Activated CD4-positive, alpha-beta T cell treated with anti-CD3 and anti-CD28 coated beads, Interleukin-10, Interleukin-2, amounts not matched to agents 100 ng/mL and 50 ng/mL, durations not matched to agents 16 hours and 8 hours (primary cell): ENCODE measurements around the gene UBE2D2.

ENCODE experiments used
- DNase-seq: peaks from one replicate; pipeline ENCODE4 v3.0.0-alpha.2; 2020

Gene UBE2D2

GRCh38 chr5:139660923-139661814 is 100.0 kb downstream of the UBE2D2 start:
- DNase-seq: no peak

DNA sequence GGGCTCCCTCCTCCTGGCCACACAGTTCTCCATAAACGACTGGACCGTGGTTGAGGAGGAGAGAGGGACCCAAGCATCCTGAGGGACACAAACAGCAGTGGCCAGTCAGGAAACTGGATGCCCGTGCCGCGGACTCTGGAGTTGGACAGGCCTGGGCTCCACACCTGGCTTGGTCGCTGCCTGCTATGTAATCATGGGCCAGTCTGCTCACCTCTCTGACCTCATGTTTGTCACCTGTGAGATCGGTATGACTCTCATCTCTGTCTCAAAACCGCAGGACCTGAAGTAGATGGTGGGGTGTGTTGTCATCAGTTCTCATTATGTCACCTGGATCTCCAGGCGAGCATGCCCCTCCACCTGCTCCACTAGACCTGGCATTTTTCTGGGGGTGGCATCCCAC is 101.5 kb downstream of the UBE2D2 start:
- DNase-seq: no peak

DNA sequence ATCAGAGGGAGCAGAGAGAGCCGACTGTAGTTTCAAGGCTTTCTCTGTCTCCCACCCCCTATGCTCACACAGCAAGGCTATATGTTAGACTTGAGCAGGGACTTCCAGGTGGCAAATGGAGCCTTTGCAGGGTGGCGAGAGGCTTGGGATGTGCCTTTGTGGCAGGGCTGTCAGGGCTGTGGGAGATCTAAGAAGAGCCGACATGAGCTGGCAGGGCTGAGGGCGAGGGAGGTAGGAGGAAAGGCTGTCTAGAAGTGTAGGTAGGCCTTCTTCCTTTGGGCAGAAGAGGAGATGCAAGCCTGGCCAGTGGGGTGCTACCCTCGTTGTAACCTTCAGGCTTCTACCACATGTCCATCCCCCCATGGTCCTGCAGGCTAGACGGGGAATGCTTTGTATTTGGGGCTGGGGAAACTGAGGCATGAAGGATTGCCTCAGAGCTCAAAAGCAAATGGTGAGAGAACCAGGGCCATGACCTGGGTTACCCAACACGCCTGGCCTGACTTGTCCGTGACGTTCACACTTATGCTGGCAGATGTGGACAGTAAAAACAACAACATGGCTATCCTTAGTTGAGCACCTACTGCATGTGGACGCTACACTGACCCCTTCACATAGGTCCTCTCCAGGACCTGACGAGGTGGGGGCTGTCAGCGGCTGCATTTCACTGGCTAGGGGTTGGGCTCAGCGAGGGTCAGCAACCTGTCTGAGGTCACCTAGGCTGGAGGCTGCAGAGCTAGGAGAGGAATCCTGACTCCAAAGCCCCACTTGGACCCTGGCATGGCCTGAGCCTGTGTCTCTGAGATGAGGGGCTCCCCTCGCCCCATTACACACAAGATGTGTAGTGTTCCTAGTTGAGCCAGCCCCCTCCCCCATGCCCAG is 102.3 kb downstream of the UBE2D2 start:
- DNase-seq: no peak

DNA sequence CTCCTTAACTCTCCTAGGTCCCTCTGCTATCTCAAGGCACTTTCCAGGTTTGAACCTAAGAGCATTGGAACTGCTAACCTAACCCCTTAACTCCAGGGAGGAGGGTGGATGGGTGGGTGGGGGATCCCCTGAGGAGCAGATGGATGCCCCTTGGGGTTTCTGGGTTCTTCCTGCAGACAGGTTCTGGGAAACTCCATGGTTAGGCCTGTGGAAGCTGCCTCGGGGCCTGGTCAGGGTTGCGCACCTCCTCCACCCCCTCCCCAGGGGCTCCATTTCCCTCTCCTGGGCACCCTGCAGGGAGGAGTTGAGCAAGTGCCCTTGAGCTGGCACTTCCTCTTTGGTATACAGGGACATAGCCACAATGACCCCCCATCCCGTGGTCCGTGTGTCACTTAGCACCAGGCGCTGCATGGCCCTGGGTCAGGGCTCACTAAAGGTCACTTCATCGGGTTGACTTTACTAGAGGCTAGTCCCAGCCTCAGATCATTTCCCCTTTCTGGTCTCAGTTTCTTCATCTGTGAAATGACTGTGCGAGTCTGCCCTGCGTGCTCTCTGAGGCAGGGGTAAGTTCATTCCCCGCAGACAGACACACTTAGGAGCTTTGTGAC is 103.1 kb downstream of the UBE2D2 start:
- no peak for DNase-seq

DNA sequence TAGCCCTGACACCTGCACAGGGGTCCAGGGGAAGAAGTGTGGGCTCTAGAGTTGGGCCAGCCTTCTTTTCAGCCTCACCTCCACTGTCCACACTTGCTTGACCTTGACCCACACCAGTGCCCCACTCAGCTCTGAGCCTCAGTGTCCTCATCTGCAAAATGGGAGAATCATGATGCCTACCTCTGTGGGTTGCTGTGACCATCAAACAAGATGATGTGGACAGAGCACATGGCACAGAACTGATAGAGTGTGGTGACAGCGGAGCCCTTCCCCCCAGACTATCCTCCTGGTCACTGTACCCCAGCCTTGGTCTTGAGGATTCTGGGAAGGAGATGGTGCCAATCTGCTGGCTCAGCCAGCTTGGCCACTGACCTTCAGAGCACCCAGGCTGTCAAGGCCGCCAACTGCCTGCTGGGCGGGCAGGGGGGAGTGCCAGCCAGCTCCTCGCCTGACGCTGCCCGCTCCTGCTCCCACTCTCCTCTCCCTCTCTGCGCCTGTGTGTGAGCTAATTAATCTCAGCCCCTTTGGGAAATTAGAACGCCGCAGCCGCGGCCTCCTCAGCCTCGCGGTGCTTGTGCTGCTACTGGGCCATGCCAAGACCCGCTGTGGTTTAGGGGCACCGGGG is 103.7 kb downstream of the UBE2D2 start:
- DNase-seq: no peak

DNA sequence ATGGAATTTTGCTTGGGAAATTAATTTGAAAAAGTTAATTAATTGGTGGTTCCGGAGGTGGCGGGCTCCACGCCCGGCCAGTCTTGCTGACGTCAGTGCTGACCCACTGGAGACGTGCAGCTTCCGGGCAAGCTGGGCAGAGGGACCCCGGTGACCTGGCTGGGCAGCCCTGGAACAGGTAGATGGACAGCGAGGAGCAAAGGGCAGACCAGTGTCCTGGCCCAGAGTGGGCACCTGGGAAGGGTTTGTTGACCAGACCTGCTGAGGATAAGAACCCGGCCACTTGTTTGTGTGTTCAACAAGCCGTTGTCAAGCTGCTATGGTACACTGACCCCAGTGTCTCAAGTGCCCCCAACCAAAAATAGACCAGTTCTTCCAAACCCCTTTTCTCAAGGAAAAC is 104.5 kb downstream of the UBE2D2 start:
- DNase-seq: no peak

DNA sequence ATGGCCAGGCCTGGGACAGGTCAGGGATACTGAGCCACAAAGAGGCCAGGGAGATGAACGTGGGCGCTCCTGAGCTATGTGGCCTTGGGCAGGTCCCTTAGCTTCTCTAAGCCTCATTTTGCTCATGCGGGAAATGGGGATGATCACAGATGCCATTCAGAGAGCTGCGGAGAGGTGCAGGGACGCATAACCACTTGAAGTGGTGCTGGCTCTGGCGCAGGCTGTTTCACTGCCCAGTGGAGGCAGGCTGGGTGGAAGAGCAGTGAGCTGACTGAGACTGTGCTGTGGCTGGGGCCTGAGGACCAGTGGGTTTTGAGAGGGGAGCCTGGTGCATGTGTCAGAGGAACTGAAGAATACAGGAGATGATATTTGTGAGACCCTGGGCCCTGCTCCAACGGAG is 105.4 kb downstream of the UBE2D2 start:
- DNase-seq: no peak

DNA sequence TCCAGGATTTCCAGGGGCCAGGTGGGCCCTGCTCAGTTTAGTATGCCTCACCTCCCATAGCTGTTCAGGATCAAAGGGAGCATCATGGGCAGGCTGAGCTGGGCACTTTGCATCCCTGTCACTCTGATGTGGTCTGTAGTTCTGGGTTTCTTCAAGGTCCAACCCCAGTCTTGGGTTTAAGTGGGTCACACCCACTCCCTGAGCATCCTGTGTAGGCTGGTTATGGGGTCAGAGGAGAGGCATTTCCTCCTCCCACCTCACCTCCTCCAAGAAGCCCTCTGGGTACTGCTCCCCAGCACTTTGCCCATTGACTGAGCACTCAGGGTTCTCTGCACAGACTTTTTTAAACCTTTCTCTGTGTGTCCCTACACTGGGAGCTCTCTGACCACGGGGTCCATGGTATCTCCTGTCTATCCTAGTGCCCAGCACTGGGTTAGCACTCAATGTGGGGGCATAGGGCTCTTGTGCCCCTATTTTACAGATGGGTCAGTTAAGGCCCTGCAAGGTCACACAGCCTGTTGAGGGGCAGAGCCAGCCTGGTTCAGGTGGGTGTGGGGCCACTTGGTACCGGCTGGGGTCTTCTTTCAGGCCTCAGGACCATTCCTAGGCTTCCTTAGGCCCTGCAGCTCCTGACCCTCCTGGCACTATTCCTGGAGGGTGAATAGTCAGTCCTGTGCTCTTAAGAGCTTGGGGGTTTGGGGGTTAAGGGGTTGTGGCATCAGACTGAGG is 106.0 kb downstream of the UBE2D2 start:
- peak; percentile 28 for DNase-seq

GRCh38 chr5:139667730-139668063 is 106.6 kb downstream of the UBE2D2 start:
- no peak for DNase-seq

GRCh38 chr5:139668064-139668880 is 107.1 kb downstream of the UBE2D2 start:
- DNase-seq: peak; percentile 36

- no peak for DNase-seq
These were observed 108.0 kb downstream of the UBE2D2 start for GRCh38 chr5:139668924-139669661.

DNA sequence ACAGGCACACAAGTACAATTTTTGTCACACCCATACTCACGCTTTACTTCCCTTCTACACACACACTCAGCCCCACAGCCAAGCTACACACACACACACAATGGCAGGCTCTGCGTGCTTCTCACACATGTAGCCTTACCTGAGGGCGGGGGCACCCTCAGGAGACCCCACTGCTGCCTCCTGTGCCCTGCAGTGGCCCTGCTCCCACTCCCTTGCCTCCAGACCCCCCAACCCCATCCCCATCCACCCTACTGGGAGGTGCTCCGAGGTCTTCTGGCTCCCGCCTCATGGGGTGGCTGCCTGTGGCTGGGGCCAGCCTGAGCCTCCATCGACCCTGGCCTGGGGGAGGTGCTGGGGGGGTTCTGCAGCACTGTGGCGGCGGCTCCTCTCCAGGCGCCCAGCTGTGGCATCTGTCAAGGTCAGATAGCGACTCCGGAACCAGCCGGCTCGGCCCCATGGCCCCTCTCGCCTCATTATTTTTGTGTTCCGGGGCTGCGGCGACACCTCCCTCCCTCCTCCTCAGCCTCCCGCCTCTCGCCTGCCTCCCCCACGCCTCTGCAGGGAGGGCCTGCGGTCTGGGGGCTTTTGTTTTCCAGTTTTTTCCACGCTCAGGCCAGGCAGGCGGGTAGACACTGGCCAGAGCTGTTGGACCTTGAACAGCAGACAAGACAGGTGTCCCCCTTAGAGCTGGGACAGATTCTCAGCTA is 108.7 kb downstream of the UBE2D2 start:
- no peak for DNase-seq

DNA sequence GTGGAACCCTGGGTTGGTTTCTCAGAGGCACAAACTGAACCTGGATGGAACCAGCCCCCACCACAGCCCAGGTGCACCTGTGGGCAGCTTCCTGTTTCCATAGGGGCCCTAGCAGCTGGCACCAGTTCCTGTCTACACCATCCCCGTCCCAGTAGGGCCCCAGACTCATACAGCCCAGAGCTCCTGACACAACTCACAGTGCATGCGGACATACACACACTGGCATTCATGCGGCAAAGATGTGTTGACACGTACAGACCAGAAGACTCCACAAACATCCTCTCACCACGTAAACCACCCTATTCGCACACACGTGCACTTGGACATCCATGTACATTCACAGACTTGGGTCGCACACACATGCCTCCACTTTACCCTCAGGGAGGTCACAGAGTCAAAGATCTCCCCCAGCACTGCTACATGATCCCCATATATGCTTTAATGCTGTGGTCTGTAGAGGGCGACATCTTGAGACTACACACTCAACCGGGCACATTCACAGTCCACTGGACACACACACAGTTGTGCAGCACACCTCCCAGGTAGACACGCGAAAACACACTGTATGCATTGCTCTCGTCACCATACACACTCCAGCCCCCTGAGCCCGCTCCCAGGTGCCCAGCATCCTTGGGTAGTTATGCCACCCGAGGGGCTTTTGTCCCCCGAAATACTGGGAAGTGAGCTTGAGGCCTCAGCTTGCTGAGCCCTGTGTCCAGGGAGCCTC is 109.4 kb downstream of the UBE2D2 start:
- DNase-seq: peak; percentile 26

DNA sequence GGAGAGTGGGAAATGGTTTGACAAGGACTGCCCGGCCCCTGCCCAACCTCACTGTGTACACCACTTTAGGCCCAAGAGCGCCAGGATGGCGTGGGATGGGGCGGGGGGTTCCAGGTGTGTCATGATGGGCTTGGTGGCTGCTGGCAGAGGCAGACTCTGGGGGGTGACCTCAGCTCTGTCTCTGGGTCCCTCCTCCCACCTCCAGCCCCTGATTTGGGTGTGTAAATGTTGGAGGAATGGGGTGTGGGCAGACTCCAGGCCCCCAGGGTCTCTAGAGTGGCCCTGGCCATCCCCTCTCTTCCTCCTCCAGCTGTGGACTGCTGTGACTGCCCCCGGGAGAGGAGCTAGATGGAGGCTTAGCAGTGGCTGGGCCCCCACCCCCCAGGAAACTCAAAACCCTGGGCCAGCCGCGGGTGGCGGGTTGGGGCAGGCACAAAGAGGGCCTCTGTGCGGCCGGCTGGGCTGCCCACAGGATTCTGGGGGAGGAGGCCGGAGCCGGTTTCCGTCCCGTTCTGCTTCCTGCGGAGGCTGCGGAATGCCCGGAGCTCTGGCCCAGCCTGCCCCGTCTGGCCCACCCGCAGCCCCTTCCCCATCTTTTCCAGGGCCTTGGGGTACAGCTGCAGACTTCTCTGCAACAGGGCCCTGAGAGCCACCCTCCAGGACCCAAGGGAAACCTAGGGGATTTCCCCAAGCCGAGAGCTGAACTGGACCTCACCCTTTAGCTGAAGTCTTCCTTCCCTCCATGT is 110.1 kb downstream of the UBE2D2 start:
- DNase-seq: no peak

GRCh38 chr5:139675213-139675612 is 114.1 kb downstream of the UBE2D2 start:
- DNase-seq: no peak

- DNase-seq: no peak
These were observed 114.7 kb downstream of the UBE2D2 start for GRCh38 chr5:139675825-139676224.

DNA sequence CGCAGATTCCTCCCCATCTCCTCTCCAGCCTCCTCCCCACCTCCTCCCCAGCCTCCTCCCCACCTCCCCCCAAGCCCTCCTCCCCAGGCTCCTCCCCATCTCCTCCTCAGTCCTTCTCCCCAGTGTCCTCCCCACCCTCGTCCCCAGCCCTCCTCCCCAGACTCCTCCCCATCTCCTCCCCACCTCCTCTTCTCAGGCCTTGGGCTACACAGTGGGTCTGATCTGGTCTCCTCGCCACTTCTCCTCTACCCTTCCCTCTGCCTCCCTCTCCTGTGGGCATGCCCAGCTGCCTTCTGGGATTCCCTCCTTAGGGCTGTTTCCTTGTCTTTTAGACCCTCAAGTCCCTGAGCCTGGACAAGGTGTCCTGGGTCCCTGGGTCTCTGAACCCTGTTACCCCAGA is 115.3 kb downstream of the UBE2D2 start:
- no peak for DNase-seq

DNA sequence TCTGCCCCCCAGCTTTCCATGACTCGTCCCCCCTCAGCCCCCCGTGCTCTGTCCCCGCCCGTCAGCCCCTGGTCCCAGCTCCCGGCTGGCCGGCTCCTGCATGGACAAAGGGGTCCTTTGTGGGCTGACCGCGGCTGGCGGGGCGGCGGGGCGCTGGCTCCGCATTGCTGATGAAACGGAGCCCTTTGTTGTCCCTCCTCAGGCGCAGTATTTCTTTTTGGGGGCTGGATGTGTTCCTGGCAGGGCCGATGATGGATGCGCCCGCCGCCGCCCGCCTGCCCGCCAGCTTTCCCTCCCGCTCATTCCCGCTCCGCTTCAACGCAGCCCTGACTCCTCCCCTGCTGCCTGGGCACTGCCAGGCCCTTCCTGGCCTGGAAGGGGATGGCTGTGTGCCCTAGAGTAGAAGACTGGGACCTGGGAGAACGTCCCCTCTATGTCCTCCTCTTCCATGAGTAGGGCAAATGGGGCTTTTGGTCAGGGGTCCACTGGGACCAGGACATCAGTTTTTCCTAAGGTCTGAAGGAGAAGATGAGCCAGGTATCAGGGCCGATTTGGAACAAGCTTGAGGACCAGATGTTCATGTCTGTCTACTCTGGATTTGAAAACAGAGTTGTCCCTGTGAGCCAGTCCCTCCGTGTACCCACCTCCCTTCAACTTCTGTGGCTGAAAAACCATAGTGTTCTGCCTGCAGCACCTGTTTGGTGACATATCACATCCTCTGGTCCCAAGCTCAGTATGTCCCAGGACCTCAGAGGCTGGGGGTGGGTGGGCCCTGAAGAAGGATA is 116.0 kb downstream of the UBE2D2 start:
- no peak for DNase-seq
